Sigmoid colon (tissue), 7 donors: ENCODE results near the gene CLK1. TPM values are rescaled to one million over a fixed set of nuclear protein-coding genes. Genes with fewer than 3 reads are reported as not detected.
A peak's percentile ranks its signal among the peaks of the same experiment; 100 is the strongest.

Source experiments
- DNase-seq: peaks from one replicate; pipeline ENCODE4 v3.0.0-alpha.2; 2019
- H3K27ac ChIP-seq, 4 donors: fragments of 200-600 bp; sonication (generic); one replicate each; pipeline ENCODE4 v1.5.1; 2016 to 2019; ENCODE audit warnings: mild to moderate bottlenecking in 1 of 4
- H3K27me3 ChIP-seq, 3 donors: fragments of 200-600 bp; sonication (generic); one replicate each; pipeline ENCODE4 v1.5.1; 2019; ENCODE audit warnings: mild to moderate bottlenecking in 1 of 3
- H3K36me3 ChIP-seq, 4 donors: fragments of 200-600 bp; sonication (generic); one replicate each; pipeline ENCODE4 v1.5.1; 2016 to 2019
- H3K4me1 ChIP-seq, 4 donors: fragments of 200-600 bp; sonication (generic); one replicate each; pipeline ENCODE4 v1.5.1; 2017 to 2019
- H3K4me3 ChIP-seq, 4 donors: fragments of 200-600 bp; sonication (generic); one replicate each; pipeline ENCODE4 v1.5.1; 2017 to 2019; ENCODE audit warnings: mild to moderate bottlenecking in 2 of 4, moderate library complexity in 1 of 4
- H3K9me3 ChIP-seq, 4 donors: fragments of 200-600 bp in 3 of 4; sonication (generic) in 3 of 4; one replicate each; pipeline versions ENCODE4 v1.5.1 to v1.6.1; 2013 to 2019
- CTCF ChIP-seq, 4 experiments: fragments of 450-650 bp in 3 of 4; fragments of 200-600 bp in 1 of 4; IDR thresholded peaks; one replicate each; pipeline ENCODE4 v1.5.1; 2016 to 2019; ENCODE audit warnings: antibody characterized with exemption in 4 of 4, mild to moderate bottlenecking in 3 of 4, moderate library complexity in 2 of 4
- EP300 ChIP-seq, 4 donors: sonication (generic); formaldehyde crosslinking; IDR thresholded peaks; one replicate each; pipeline ENCODE4 v1.6.1; 2017; ENCODE audit warnings: antibody characterized with exemption in 4 of 4
- POLR2A ChIP-seq, 2 donors: fragments of 450-650 bp; IDR thresholded peaks; one replicate each; pipeline ENCODE4 v1.6.1; 2016; ENCODE audit warnings: antibody characterized with exemption in 2 of 2, mild to moderate bottlenecking in 2 of 2, moderate library complexity in 2 of 2
- POLR2AphosphoS5 ChIP-seq, 4 donors: sonication (generic); formaldehyde crosslinking; IDR thresholded peaks; one replicate each; pipeline ENCODE4 v1.6.1; 2017; ENCODE audit warnings: antibody characterized with exemption in 4 of 4
- WGBS, 2 donors: extraction: QIAGEN DNeasy Blood & Tissue Kit; methylation state at CpG; one replicate each; pipeline ENCODE4 v1.1.7; 2013; 5-methylcytosine and 5-hydroxymethylcytosine counted together
- intact Hi-C: fragments of 100-400 bp; cut with DNase I; formaldehyde crosslinking; loops from one replicate; pipeline ENCODE4 v1.15.1; 2023
- polyA plus RNA-seq, 3 donors: library from polyadenylated mRNA; stranded (reverse); fragments of 200-250 nt; gene quantifications; one replicate each; pipeline ENCODE4 v1.2.3, GENCODE V29; 2013
- total RNA-seq, 4 donors: library from RNA; depleted of rRNA; stranded (reverse); fragments of >200 nt; gene quantifications; one replicate each; pipeline ENCODE4 v1.1.0, GENCODE V29; 2016
- donor health status: healthy with polysubstance abuse.
- donor health status: Bipolar disorder and iron deficiency.
- donor health status: healthy.

CLK1 gene
- 100 to 1,000 TPM; 150 to 229 (median 195) TPM for total RNA-seq
- 10 to 100 TPM; 44.4 to 87.1 (median 76.1) TPM for polyA plus RNA-seq

- Histone ChIP-seq H3K9me3 (no peaks in the 10 kb centered on the region), H3K4me3 (peak within 1 kb of the TSS; percentile 90 to 100 (median 96)), H3K27ac (peak within 1 kb of the TSS; percentile 100), H3K4me1 (peaks cover 0 to 35% (median 27%) of the 10 kb centered on the region in 4 donors), H3K36me3 (peaks cover 0 to 13% (median 2%) of the 10 kb centered on the region in 4 donors), H3K27me3 (no peaks in the 10 kb centered on the region)
- DNase-seq: peak; percentile 98
- 0 to 2% methylated on average over 89 of the region's 89 CpGs for WGBS, 2 donors
- TF ChIP-seq POLR2A (IDR thresholded peaks at IDR 0.05) (peak; percentile 99), CTCF (IDR thresholded peaks at IDR 0.05) (no peak), POLR2AphosphoS5 (IDR thresholded peaks at IDR 0.05) (peak; percentile 100), EP300 (IDR thresholded peaks at IDR 0.05) (peak in 1 of 4 donors; percentile 95)
- intact Hi-C loops: loop anchor here (1.0 to 10.0 kb wide), 4 partner anchors 24 to 780 kb away; partner anchors contain the start of genes ORC2 and TMEM237
Measured at GRCh38 chr2:200864176-200865034, at the start of gene CLK1. Gene CLK1, minus strand, starts transcription at chr2:200864658. Its CDS starts 2,796 bp downstream, at chr2:200861862.

GRCh38 chr2:200913654-200914053 lies 49.2 kb upstream of the CLK1 start:
- Histone ChIP-seq H3K27me3 (no peaks in the 10 kb centered on the region), H3K4me3 (no peak overlapping the region), H3K27ac (no peak overlapping the region), H3K4me1 (no peaks in the 10 kb centered on the region), H3K36me3 (peaks cover 20 to 96% (median 37%) of the 10 kb centered on the region in 4 donors), H3K9me3 (no peaks in the 10 kb centered on the region)
- no peak for DNase-seq
- intact Hi-C loops: no loop called here
- TF ChIP-seq POLR2AphosphoS5 (IDR thresholded peaks at IDR 0.05): no peak
- TF ChIP-seq EP300 (IDR thresholded peaks at IDR 0.05): no peak
- no peak for TF ChIP-seq POLR2A (IDR thresholded peaks at IDR 0.05)
- TF ChIP-seq CTCF (IDR thresholded peaks at IDR 0.05): no peak

- intact Hi-C loops: loop anchor here (10.0 kb wide), 1 partner anchor 265 kb away; no protein-coding TSS in a partner anchor
- Histone ChIP-seq H3K4me3 (no peak overlapping the region), H3K27ac (no peak overlapping the region), H3K36me3 (peaks cover 20 to 85% (median 29%) of the 10 kb centered on the region in 4 donors), H3K27me3 (no peaks in the 10 kb centered on the region), H3K4me1 (no peaks in the 10 kb centered on the region), H3K9me3 (no peaks in the 10 kb centered on the region)
- TF ChIP-seq POLR2A (IDR thresholded peaks at IDR 0.05): no peak
- TF ChIP-seq EP300 (IDR thresholded peaks at IDR 0.05): no peak
- TF ChIP-seq CTCF (IDR thresholded peaks at IDR 0.05): no peak
- TF ChIP-seq POLR2AphosphoS5 (IDR thresholded peaks at IDR 0.05): no peak
- 95 to 97% methylated on average over 4 of the region's 4 CpGs for WGBS, 2 donors
- DNase-seq: no peak
Measured at GRCh38 chr2:200909958-200910357, 45.5 kb upstream of the CLK1 start.

- 45 to 60% methylated on average over 2 of the region's 2 CpGs for WGBS, 2 donors
- no peak overlapping the region for H3K27ac ChIP-seq
Measured at GRCh38 chr2:200905618-200906296, 41.3 kb upstream of the CLK1 start.

More at GRCh38 chr2:200905618-200906296, 41.3 kb upstream of the CLK1 start:
- peak in 3 of 4 experiments; percentile 26 to 56 (median 51) for TF ChIP-seq CTCF (IDR thresholded peaks at IDR 0.05)
- TF ChIP-seq POLR2AphosphoS5 (IDR thresholded peaks at IDR 0.05): no peak
- TF ChIP-seq POLR2A (IDR thresholded peaks at IDR 0.05): no peak
- no peak for TF ChIP-seq EP300 (IDR thresholded peaks at IDR 0.05)
- Histone ChIP-seq H3K4me3 (no peak overlapping the region), H3K36me3 (peaks cover 4 to 67% (median 7%) of the 10 kb centered on the region in 4 donors), H3K4me1 (no peaks in the 10 kb centered on the region), H3K9me3 (no peaks in the 10 kb centered on the region), H3K27me3 (no peaks in the 10 kb centered on the region)
- DNase-seq: no peak
- intact Hi-C loops: loop anchor here (10.0 kb wide), 1 partner anchor 269 kb away; no protein-coding TSS in a partner anchor
